ENCODE data around the gene RNF220. TPM values are rescaled to one million over a fixed set of nuclear protein-coding genes. Genes with fewer than 3 reads are reported as not detected.

RNF220 gene
- total and polyA plus RNA-seq, 2 of the 4 experiments (the other 2 are of a cell fraction), result 71.8 to 77.1 TPM

GRCh38 chr1:44663417-44663816 lies 258.4 kb downstream of the RNF220 start:
- no peak overlapping the region for H4K5ac ChIP-seq (ENCODE audit: low read depth, low read length)
- H3K9me3 ChIP-seq (ENCODE audit: control insufficient read depth, insufficient read depth, low read length), result no peaks in the 10 kb centered on the region
- H4K8ac ChIP-seq (ENCODE audit: low read depth in 2 of 2, low read length in 2 of 2), result no peak overlapping the region
- no peak overlapping the region for H2BK20ac ChIP-seq (ENCODE audit: low read depth, low read length)
- ATAC-seq (ENCODE audit: low read depth) (no peak), DNase-seq (no peak)
- no peak overlapping the region for H3K56ac ChIP-seq (ENCODE audit: extremely low read depth, insufficient read depth, low read length)
- intact Hi-C loops (cut with micrococcal nuclease), result no loop called here
- no peak overlapping the region for H2BK15ac ChIP-seq (ENCODE audit: low read depth, low read length)
- no peak overlapping the region for H2AK9ac ChIP-seq (replicated peaks; ENCODE audit: low read depth, low read length, poor library complexity)
- no peak overlapping the region for H2BK120ac ChIP-seq (ENCODE audit: low read depth, low read length)
- no peak overlapping the region for H3K23ac ChIP-seq (ENCODE audit: low read depth, low read length)
- TF ChIP-seq CHD1 (IDR thresholded peaks at IDR 0.05; ENCODE audit: low read depth, low read length), result no peak
- no peak for TF ChIP-seq RAD21 (IDR thresholded peaks at IDR 0.05; ENCODE audit: low read length)
- TF ChIP-seq POLR2A (IDR thresholded peaks at IDR 0.05; ENCODE audit: low read depth, low read length), result no peak
- no peak for TF ChIP-seq RCOR1 (IDR thresholded peaks at IDR 0.05; ENCODE audit: insufficient replicate concordance, low read length)
- TF ChIP-seq FOS (IDR thresholded peaks at IDR 0.05; ENCODE audit: low read depth, low read length), result no peak
- ChIA-PET POLR2A (ENCODE audit: unreplicated experiment) (no interaction called here), CTCF (no interaction called here)
- H2AK5ac ChIP-seq (ENCODE audit: low read depth, low read length), result no peak overlapping the region
- H3K18ac ChIP-seq (ENCODE audit: low read depth, low read length), result no peak overlapping the region
- no peaks in the 10 kb centered on the region for H3K79me1 ChIP-seq (ENCODE audit: low read depth in 1 of 2, low read length in 2 of 2)
- H3K4ac ChIP-seq (ENCODE audit: low read depth, low read length), result no peak overlapping the region
- H3K14ac ChIP-seq (replicated peaks; ENCODE audit: low read depth, low read length), result no peak overlapping the region
- H3K9me1 ChIP-seq (ENCODE audit: insufficient read depth, low read length), result no peaks in the 10 kb centered on the region
- no peaks in the 10 kb centered on the region for H3K27me3 ChIP-seq (ENCODE audit: control insufficient read depth, insufficient read depth, low read length)
- no peaks in the 10 kb centered on the region for H3K36me3 ChIP-seq (ENCODE audit: control insufficient read depth, insufficient read depth, low read length)
- WGBS, 2 experiments (ENCODE audit: extremely low coverage in 2 of 2, insufficient read length in 1 of 2), result 93% methylated on average over 4 of the region's 5 CpGs; no CpG with 5 or more reads in 1 of the 2 experiments
- H3K9ac ChIP-seq (ENCODE audit: low read depth, low read length), result no peak overlapping the region
- dilution Hi-C loops (cut with HindIII; ENCODE audit: low sequenced_read_pairs, unreplicated experiment), result no loop called here
- H2BK5ac ChIP-seq (ENCODE audit: low read depth, low read length, poor library complexity, severe bottlenecking), result no peak overlapping the region
- no peak overlapping the region for H3K27ac ChIP-seq (ENCODE audit: insufficient read depth, low read length)
- BruUV-seq (replicated peaks), result no TSS peak
- no peaks in the 10 kb centered on the region for H4K20me1 ChIP-seq (ENCODE audit: insufficient read depth, low read length)
- no peak overlapping the region for H3K4me2 ChIP-seq (ENCODE audit: low read depth, low read length)
- no peak overlapping the region for H3K4me3 ChIP-seq (ENCODE audit: insufficient read depth, low read depth, low read length)
- H3K4me1 ChIP-seq (ENCODE audit: control insufficient read depth, insufficient read depth, low read length), result 0 out of 2 replicates have a peak, but pooled peaks cover 2% of the 10 kb centered on the region
- in situ Hi-C loops (cut with MboI; ENCODE audit: low sequenced_read_pairs), result no loop called here
- H2AFZ ChIP-seq (replicated peaks; ENCODE audit: low read length, poor library complexity), result no peak overlapping the region
- H4K91ac ChIP-seq (ENCODE audit: insufficient read depth, low read depth, low read length), result no peak overlapping the region
